Right lobe of liver (tissue), 6 donors: Measurements from ENCODE around the gene ATF7. TPM values are rescaled to one million over a fixed set of nuclear protein-coding genes. Genes with fewer than 3 reads are reported as not detected.

Experiments
- ATAC-seq, 4 donors: fragments of 200-7000 bp; cut with Tn5 transposase; one replicate each; pipeline ENCODE4 v1.9.1; 2020; ENCODE audit warnings: mild to moderate bottlenecking in 4 of 4, moderate library complexity in 4 of 4
- DNase-seq, 3 donors: peaks; one replicate each; pipeline ENCODE4 v3.0.0-alpha.2; 2020
- H3K27ac ChIP-seq, 3 donors: fragments of 200-600 bp; one replicate each; pipeline ENCODE4 v1.8.0; 2022
- H3K27me3 ChIP-seq, 2 donors: fragments of 200-600 bp; one replicate each; pipeline ENCODE4 v1.8.0; 2022
- H3K36me3 ChIP-seq, 4 donors: fragments of 200-600 bp; sonication (generic) in 1 of 4; one replicate each; pipeline versions ENCODE4 v1.5.1 to v1.8.0; 2017 to 2022; ENCODE audit warnings: control low read depth in 1 of 4
- H3K4me1 ChIP-seq, 4 donors: fragments of 200-600 bp; sonication (generic) in 1 of 4; one replicate each; pipeline versions ENCODE4 v1.5.1 to v1.8.0; 2017 to 2022; ENCODE audit warnings: control low read depth in 1 of 4
- H3K4me3 ChIP-seq, 3 donors: fragments of 200-600 bp; one replicate each; pipeline ENCODE4 v1.8.0; 2022
- H3K9me3 ChIP-seq, 4 donors: fragments of 200-600 bp; sonication (generic) in 1 of 4; one replicate each; pipeline versions ENCODE4 v1.5.1 to v1.8.0; 2017 to 2022; ENCODE audit warnings: control low read depth in 1 of 4
- CTCF ChIP-seq, 4 donors: fragments of 200-600 bp in 3 of 4; fragments of 450-650 bp in 1 of 4; IDR thresholded peaks; one replicate each; pipeline versions ENCODE4 v1.5.1 to v1.8.0; 2016 to 2022; ENCODE audit warnings: antibody characterized with exemption in 4 of 4, mild to moderate bottlenecking in 2 of 4
- POLR2A ChIP-seq: fragments of 450-650 bp; IDR thresholded peaks from one replicate; pipeline ENCODE4 v1.6.1; 2017; ENCODE audit warnings: antibody characterized with exemption, mild to moderate bottlenecking
- WGBS: methylation state at CpG from one replicate; pipeline ENCODE4 v1.1.6; 2018; ENCODE audit warnings: low coverage, low lambda C conversion rate; ENCODE audit not compliant: insufficient coverage; ENCODE audit errors: missing lambda C conversion rate; 5-methylcytosine and 5-hydroxymethylcytosine counted together
- intact Hi-C, 2 donors: fragments of 100-400 bp; cut with DNase I; formaldehyde crosslinking; loops; one replicate each; pipeline versions ENCODE4 v1.11.2 to v1.14.1; 2022
- total RNA-seq, 6 experiments: library from RNA; depleted of rRNA in 2 of 6; stranded (reverse); fragments of >200 nt in 2 of 6; fragmentation: NEBNext Ultra II Directional in 3 of 6; extraction: Animal tissue kit (Norgen Biotek cat#: 25700) in 3 of 6; gene quantifications; one replicate each; pipeline versions ENCODE4 v1.1.0 to v1.2.4, GENCODE V29; 2016 to 2023
- donor health status: DM: no; HTN: yes; CAD: no.
- donor health status: DM: no; HTN: no; CAD: no.
- donor health status: DM: no; HTN: no; CAD: no.
- donor health status: DM: no; HTN: yes; CAD: no.
- donor health status: DM: no; HTN: yes; CAD: no.

ATF7 gene
- total RNA-seq, 6 experiments from 2014 or later = 7.9 to 18.7 (median 12.3) TPM

GRCh38 chr12:53593707-53594106 lies 32.5 kb downstream of the ATF7 start:
- WGBS = 93% methylated on average over 6 of the region's 6 CpGs
- Histone ChIP-seq H3K27me3 (no peaks in the 10 kb centered on the region), H3K27ac (no peak overlapping the region), H3K36me3 (no peaks in the 10 kb centered on the region), H3K9me3 (no peaks in the 10 kb centered on the region), H3K4me1 (peaks cover 0 to 36% (median 9%) of the 10 kb centered on the region in 4 donors), H3K4me3 (no peak overlapping the region)
- ATAC-seq (no peak), DNase-seq (no peak)
- TF ChIP-seq POLR2A (no peak), CTCF (IDR thresholded peaks at IDR 0.05) (no peak)
- intact Hi-C loops = no loop called here

DNA sequence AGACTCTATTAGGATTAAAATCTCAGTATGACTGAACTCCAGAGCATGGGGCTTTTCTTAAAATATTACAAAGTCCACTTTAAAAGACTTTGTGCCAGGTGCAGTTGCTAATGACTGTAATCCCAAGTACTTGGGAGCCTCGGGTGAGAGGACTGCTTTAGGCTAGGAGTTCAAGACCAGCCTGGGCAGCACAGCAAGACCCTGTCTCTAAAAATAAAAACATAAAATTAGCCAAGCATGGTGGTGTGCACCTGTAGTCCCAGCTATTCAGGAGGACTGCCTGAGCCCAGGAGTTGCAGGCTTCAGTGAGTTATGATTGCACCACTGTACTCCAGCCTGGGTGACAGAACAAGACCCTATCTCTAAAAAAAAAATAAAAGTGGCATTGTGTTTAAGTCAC lies 33.2 kb downstream of the ATF7 start:
- 42% methylated on average over 1 of the region's 1 CpG for WGBS
- Histone ChIP-seq H3K4me3 (no peak overlapping the region), H3K9me3 (no peaks in the 10 kb centered on the region), H3K36me3 (no peaks in the 10 kb centered on the region), H3K27me3 (no peaks in the 10 kb centered on the region), H3K4me1 (peaks cover 0 to 36% (median 9%) of the 10 kb centered on the region in 4 donors), H3K27ac (no peak overlapping the region)
- peak in 2 of 4 donors; percentile 11 to 15 for ATAC-seq
- no peak for TF ChIP-seq CTCF (IDR thresholded peaks at IDR 0.05)
- TF ChIP-seq POLR2A = no peak
- intact Hi-C loops = no loop called here
- DNase-seq = no peak

- Histone ChIP-seq H3K36me3 (no peaks in the 10 kb centered on the region), H3K27me3 (no peaks in the 10 kb centered on the region), H3K4me1 (peaks cover 0 to 36% (median 9%) of the 10 kb centered on the region in 4 donors), H3K9me3 (no peaks in the 10 kb centered on the region), H3K27ac (no peak overlapping the region), H3K4me3 (no peak overlapping the region)
- TF ChIP-seq POLR2A (no peak), CTCF (IDR thresholded peaks at IDR 0.05) (no peak)
- 73% methylated on average over 1 of the region's 1 CpG for WGBS
- intact Hi-C loops = no loop called here
- DNase-seq (no peak), ATAC-seq (no peak)
These were observed 33.8 kb downstream of the ATF7 start for GRCh38 chr12:53592426-53592825.

GRCh38 chr12:53591301-53592206 lies 34.6 kb downstream of the ATF7 start:
- TF ChIP-seq CTCF (IDR thresholded peaks at IDR 0.05) (no peak), POLR2A (no peak)
- no peaks in the 10 kb centered on the region for H3K36me3 ChIP-seq
- intact Hi-C loops = no loop called here
- ATAC-seq = peak; percentile 70 to 76 (median 72)
- H3K4me3 ChIP-seq = no peak overlapping the region
- WGBS = 46% methylated on average over 4 of the region's 6 CpGs
- peaks cover 0 to 36% (median 9%) of the 10 kb centered on the region in 4 donors for H3K4me1 ChIP-seq
- H3K27me3 ChIP-seq = no peaks in the 10 kb centered on the region
- H3K27ac ChIP-seq = peak overlapping the region in 1 of 3 donors; percentile 16
- H3K9me3 ChIP-seq = no peaks in the 10 kb centered on the region
- DNase-seq = no peak
